DND-41 (cell line): ENCODE results near the gene NRGN.

Source experiments
- EZH2 ChIP-seq: IDR thresholded peaks from 3 replicates; pipeline ENCODE4 v1.6.1; 2012; ENCODE audit warnings: borderline replicate concordance, low read depth, mild to moderate bottlenecking, moderate library complexity, low read length, inconsistent platforms; ENCODE audit not compliant: severe bottlenecking
- TF ChIP-seq, protein P1 (sequence below): IDR thresholded peaks from 2 replicates; pipeline ENCODE4 v1.5.1; 2012; ENCODE audit warnings: borderline replicate concordance, low read length, moderate library complexity, mild to moderate bottlenecking; ENCODE audit not compliant: poor library complexity, severe bottlenecking; ENCODE audit errors: extremely low read depth

DNA sequence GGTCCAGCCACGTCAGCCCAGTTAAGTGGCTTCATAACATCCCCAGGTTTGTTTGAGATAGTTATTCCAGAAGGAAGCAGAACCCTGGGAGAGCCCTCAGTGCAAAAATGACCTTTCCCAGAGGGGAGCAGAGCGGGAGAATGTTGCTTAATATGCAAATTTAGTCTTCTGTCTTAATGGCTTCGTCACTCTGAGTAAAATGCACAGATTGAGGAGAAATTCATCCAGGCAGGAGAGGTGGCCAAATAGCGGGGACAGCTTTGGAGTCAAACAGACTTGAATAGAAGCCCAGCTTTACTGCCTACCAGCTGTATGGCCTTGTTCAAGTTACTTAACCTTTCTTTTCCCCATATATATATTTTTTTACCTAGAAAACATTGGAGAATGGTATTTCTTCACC is 12.3 kb upstream of the NRGN start:
- TF ChIP-seq, protein P1, sequence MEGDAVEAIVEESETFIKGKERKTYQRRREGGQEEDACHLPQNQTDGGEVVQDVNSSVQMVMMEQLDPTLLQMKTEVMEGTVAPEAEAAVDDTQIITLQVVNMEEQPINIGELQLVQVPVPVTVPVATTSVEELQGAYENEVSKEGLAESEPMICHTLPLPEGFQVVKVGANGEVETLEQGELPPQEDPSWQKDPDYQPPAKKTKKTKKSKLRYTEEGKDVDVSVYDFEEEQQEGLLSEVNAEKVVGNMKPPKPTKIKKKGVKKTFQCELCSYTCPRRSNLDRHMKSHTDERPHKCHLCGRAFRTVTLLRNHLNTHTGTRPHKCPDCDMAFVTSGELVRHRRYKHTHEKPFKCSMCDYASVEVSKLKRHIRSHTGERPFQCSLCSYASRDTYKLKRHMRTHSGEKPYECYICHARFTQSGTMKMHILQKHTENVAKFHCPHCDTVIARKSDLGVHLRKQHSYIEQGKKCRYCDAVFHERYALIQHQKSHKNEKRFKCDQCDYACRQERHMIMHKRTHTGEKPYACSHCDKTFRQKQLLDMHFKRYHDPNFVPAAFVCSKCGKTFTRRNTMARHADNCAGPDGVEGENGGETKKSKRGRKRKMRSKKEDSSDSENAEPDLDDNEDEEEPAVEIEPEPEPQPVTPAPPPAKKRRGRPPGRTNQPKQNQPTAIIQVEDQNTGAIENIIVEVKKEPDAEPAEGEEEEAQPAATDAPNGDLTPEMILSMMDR = no peak
- no peak for TF ChIP-seq EZH2
